ENCODE results near the gene CNTNAP5.

CNTNAP5 gene

GRCh38 chr2:124698979-124699565, 674.0 kb downstream of the CNTNAP5 start:
- DNase-seq (ENCODE audit: low spot score) = no peak

GRCh38 chr2:124702777-124703176, 677.7 kb downstream of the CNTNAP5 start:
- no peak for DNase-seq (ENCODE audit: low spot score)

DNA sequence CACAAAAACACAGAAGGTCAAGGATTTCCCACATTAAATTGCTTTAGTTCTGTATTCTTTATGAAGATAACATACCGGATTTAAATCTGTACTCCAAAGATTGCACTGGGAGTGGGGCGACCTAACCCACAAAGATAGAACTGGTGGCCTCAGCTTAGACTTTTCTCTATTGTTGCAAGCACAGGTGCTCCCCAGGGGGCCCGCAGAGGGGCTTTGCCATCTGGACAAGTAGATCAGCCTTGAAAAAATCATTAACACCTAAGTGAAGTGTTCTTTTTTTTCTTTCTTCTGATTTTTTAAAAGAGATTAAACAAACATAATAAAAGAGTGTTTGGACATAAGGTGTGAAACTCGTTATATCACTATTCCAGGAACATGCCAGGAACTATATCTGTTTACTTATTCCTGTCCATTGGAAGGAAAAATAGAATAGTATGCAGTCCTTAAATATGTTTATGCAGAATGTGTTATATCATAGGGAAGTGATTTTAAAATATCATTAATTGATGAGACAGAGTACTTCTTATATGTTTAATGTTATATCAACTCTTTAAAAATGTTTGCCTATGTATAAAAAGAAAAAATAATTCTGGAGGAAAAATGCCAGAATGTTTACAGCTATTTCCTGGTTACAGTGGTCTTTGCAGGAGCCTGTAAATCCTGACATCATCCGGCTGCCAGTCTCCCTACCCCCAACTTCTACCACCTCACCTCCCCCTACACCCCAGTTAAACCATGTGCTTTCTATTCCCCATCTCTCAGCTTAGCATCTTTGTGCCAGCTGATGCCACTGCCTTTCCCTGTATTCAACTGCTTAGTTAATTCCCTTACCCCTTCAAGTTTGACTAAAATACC, 679.2 kb downstream of the CNTNAP5 start:
- DNase-seq (ENCODE audit: low spot score) = no peak

GRCh38 chr2:124708661-124709060, 683.6 kb downstream of the CNTNAP5 start:
- no peak for DNase-seq (ENCODE audit: low spot score)

DNA sequence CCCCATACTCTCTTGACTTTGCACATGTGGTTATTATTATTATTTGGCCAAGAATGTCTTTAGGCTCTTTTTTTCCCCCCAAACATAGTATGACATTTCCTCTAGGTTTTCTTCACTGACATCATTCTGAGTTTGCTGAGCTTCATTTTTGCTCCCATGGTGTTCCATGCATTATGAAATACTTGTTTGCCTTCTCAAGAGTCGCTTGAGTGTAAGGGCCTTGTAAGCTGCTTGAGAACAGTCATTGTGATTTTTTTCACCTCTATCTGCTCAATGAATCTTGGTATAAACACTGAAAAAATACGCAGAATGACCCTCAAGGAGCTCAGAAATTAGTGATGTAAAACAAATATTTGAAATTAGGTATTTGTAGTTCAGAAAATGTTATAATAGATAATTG, 688.9 kb downstream of the CNTNAP5 start:
- DNase-seq (ENCODE audit: low spot score) = no peak

DNA sequence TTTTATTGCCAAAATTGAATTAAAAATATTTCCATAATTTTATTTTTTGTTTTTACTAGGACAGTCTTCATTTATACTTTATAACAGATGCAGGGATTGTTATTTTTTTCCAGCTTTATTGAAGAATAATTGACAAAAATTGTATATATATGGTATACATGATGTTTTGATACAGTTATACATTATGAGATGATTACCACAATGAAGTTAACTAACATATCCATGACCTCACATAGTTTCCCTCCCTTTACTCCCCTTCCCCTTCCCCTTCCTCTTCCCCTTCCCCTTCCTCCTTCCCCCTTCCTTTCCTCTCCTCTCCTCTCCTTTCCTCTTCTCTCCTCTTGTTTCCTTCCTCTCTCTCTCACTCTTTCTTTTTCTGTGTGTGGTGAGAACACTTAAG, 700.1 kb downstream of the CNTNAP5 start:
- no peak for DNase-seq (ENCODE audit: low spot score)

DNA sequence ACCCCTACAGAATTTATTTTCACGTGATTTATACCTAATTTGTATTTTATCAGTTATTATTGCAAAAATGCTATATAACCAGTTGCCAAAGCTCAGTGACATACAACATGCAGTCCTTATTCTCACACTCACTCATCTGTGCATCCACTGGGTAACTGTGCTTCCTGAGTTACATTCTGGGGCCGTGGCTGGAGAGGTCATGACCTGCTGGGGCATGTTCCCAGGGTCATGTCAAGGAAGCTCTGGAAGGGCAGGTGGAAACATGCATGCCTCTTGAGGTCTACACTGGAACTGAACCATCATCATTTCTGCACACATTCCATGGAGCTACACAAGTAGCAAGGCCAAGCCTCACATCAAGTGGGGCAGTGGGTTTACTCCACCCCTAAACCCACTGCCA, 715.5 kb downstream of the CNTNAP5 start:
- DNase-seq (ENCODE audit: low spot score) = no peak

DNA sequence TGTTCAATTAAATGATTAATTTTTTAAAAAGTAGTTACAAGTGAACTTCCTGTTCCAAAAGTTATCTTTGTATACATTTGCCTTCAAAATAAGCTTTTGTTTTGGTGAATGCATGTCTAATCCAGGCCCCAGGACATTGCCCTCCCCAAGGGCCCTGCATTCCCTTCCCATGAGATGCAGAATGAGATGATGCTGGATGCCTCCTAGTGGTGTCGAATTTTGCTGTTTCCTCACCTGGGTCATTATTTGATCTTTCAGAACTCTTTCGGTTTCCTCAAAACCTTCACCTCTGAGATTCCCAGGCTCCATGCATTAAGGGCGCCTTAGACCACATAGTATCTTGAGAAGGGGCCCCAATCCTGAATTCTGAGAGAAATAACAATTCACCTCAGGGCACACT, 728.8 kb downstream of the CNTNAP5 start:
- no peak for DNase-seq (ENCODE audit: low spot score)

- DNase-seq (ENCODE audit: low spot score) = no peak
Measured at GRCh38 chr2:124755386-124755785, 730.3 kb downstream of the CNTNAP5 start.

- no peak for DNase-seq (ENCODE audit: low spot score)
Measured at GRCh38 chr2:124756048-124756447, 731.0 kb downstream of the CNTNAP5 start.

- DNase-seq (ENCODE audit: low spot score) = no peak
Measured at GRCh38 chr2:124762388-124762787, 737.3 kb downstream of the CNTNAP5 start.

- no peak for DNase-seq (ENCODE audit: low spot score)
Measured at GRCh38 chr2:124763611-124764010, 738.5 kb downstream of the CNTNAP5 start.

GRCh38 chr2:124774781-124775180, 749.7 kb downstream of the CNTNAP5 start:
- DNase-seq (ENCODE audit: low spot score) = no peak

GRCh38 chr2:124776332-124776731, 751.2 kb downstream of the CNTNAP5 start:
- no peak for DNase-seq (ENCODE audit: low spot score)

DNA sequence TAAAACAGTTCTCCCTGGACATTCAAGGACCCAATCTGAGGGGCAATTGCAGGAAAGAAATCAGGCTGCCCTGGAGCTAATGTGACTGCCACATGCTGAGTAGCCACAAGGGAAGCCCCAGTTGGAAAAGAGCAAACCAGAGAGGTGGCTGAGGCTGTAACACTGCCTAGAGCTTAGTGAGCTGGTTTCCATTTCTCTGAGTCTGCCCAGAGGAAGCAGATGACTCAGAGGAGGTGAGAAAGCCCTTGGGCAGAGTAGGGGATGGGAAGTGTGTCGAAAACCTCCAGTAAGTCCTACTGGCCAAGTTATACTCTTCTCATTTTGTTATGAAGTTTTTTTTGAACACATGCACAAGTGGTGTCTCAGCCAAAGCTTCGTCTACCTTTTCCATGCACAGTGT, 753.0 kb downstream of the CNTNAP5 start:
- DNase-seq (ENCODE audit: low spot score) = no peak

DNA sequence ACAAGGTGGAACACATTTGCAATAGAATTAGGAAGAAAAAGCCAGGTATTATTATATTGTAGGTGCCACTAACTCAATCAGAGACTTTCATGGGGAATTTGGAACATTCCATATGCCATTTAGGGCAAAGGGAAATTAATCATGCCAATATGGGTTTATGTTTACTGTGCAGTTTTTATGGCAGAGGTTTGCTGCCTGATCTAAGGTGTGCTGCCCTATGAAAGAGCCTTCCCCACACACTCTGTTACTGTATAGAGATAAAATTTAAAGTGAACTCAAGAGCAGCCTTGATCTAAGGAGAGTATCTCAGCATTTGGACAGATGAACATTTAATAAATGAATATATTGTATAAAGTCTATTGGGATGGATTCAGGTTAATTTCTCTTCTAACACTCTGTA, 771.6 kb downstream of the CNTNAP5 start:
- no peak for DNase-seq (ENCODE audit: low spot score)

DNA sequence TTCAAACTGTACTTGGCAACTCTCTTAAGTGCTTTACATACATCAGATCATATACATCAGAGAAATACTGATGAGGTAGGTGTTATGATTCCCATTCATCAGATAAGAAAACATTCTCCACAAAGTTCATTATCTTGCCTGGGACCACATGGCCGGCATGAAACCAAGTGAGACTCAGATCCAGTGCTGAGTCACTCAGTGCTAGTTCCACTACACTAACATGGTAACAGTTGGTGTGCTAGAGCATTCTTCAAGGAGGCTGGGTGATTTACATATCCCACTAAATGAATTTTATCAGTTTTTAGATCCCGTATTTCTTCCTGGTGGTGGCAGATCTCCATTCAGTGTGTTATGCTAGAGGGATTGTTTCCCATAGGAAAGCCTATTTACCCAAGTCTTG, 772.0 kb downstream of the CNTNAP5 start:
- no peak for DNase-seq (ENCODE audit: low spot score)

GRCh38 chr2:124798551-124798950, 773.5 kb downstream of the CNTNAP5 start:
- no peak for DNase-seq (ENCODE audit: low spot score)

- peak; percentile 6 for DNase-seq (ENCODE audit: low spot score)
Measured at GRCh38 chr2:124804014-124804940, 779.2 kb downstream of the CNTNAP5 start.

- DNase-seq (ENCODE audit: low spot score) = no peak
Measured at GRCh38 chr2:124805060-124805459, 780.0 kb downstream of the CNTNAP5 start.

GRCh38 chr2:124810132-124810531, 785.0 kb downstream of the CNTNAP5 start:
- no peak for DNase-seq (ENCODE audit: low spot score)

DNA sequence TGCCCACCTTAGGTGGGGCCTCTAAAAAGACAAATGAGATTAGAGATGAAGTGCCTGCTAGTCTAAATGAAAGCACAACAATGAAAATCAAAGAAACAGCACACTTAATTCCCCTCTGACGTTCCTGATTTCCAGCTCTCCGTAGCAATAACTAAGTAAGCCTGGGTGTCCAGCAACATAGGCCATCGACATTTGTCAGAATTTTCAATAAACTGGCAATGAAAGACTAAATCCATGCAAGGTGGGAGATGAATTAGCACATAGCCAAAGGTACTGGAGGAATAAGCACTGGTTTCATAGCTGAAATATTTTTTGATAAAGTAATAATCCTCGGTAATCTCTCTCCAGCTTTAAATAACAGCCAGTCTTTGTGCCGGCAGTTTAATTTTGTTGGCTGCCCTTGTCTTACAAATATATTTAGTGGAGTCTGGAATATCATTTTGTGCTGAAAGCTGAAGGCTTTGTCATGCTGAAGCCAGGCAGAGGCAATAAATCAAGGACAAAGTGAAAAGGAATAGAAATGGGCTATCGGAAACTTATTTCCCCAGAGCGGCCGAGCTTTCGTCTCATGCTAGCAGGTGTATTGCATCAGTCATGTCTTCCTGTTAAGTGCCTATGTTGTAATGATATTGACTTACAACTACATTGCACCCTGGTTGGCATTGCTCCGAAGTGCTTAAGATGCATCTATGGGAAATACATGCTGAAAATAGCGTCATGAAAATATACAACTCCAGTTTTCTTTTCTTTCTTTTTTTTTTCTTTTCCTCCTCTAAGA, 790.1 kb downstream of the CNTNAP5 start:
- no peak for DNase-seq (ENCODE audit: low spot score)
